OCI-LY3 (cell line): ENCODE data around the gene TBXT.

Experiments used
- EZH2phosphoT487 ChIP-seq: fragments of 200-600 bp; shearing (Covaris generic); IDR thresholded peaks from 2 replicates; pipeline ENCODE4 v1.6.1; 2018; ENCODE audit warnings: antibody characterized with exemption, mixed run types, low read depth
- TF ChIP-seq, protein P1 (sequence below): fragments of 200-600, 300-600 bp; sonication (generic); IDR thresholded peaks from 2 replicates; pipeline ENCODE4 v1.5.1; 2014; ENCODE audit warnings: antibody characterized with exemption, low read length, low read depth

DNA sequence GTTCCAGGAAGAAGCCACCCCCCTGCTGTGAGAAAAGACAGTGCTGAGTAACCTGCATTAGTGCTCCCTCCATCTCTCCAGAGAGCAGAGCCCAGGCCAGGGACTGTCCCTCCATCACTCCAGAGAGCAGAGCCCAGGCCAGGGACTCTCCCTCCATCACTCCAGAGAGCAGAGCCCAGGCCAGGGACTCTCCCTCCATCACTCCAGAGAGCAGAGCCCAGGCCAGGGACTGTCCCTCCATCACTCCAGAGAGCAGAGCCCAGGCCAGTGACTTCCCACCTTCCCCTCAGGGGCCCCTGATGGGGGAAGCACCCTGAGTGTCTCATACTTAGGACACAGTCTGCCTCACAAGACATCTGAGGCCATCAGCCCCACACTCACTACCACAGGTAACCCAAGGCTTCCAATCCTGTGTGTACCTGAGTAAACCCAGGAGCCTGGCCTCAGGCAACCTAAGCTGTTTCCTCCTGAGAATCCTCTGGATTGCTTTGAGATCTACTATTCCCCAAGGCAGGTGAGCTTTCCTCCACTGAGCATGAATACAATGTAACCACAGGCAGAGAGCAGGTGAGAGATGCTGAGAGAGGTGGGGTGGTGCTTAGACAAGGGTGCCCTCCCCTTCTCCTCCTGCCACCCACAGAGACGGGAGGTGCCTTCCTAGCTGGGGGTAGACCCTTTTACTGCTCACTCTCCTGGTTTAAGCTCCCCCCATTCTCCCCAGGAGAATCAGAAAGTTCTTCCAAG lies 4.9 kb downstream of the TBXT start:
- TF ChIP-seq, protein P1, sequence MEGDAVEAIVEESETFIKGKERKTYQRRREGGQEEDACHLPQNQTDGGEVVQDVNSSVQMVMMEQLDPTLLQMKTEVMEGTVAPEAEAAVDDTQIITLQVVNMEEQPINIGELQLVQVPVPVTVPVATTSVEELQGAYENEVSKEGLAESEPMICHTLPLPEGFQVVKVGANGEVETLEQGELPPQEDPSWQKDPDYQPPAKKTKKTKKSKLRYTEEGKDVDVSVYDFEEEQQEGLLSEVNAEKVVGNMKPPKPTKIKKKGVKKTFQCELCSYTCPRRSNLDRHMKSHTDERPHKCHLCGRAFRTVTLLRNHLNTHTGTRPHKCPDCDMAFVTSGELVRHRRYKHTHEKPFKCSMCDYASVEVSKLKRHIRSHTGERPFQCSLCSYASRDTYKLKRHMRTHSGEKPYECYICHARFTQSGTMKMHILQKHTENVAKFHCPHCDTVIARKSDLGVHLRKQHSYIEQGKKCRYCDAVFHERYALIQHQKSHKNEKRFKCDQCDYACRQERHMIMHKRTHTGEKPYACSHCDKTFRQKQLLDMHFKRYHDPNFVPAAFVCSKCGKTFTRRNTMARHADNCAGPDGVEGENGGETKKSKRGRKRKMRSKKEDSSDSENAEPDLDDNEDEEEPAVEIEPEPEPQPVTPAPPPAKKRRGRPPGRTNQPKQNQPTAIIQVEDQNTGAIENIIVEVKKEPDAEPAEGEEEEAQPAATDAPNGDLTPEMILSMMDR: no peak
- no peak for TF ChIP-seq EZH2phosphoT487
